GM21717 (cell line): ENCODE measurements around the gene MRGPRD.
"Not testable (repeated sequence)": the region's sequence is repeated elsewhere in the genome, so short reads cannot be mapped to it uniquely, and the experiment has no call there.

Source experiments
- ATAC-seq: cut with Tn5 transposase; IDR thresholded peaks from one replicate; pipeline ENCODE4 v1.9.1; 2021; ENCODE audit warnings: mild to moderate bottlenecking, moderate library complexity; ENCODE audit not compliant: unreplicated experiment

MRGPRD gene

DNA sequence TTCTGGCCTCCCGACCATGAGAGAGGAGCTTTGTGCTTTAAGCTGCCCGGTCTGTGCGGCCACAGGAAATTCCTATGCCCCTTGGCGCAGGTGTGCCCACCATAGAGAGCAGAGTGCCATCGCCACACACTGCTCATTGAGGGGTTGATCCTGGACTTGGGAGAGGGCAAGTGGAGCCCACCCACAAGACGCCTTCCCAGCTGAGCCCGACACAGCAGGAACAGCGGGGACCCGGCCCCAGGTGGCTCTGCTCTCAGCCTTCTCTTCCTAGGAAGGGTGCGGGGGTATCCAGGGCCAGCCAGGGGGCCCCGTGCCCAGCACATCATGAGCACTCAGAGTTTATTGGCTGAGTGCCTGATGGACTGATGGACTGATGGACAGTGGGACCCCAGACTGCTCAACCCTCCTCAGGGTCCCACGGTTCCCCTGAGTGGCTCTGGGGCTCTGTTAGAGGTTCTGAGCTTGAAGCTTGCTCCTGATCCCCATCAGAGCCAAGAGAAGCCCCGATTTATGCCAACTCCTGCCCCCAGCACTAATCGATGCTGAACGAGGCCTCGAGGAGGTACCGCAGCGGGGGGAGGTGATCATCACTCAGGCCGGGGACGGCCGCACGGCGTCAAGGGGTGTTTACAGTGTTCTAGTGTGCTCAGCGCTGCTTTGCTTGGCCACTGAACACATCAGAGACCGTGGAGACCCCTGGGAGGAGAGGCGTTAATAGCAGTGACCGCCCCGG, 13.5 kb upstream of the MRGPRD start:
- ATAC-seq = no peak

DNA sequence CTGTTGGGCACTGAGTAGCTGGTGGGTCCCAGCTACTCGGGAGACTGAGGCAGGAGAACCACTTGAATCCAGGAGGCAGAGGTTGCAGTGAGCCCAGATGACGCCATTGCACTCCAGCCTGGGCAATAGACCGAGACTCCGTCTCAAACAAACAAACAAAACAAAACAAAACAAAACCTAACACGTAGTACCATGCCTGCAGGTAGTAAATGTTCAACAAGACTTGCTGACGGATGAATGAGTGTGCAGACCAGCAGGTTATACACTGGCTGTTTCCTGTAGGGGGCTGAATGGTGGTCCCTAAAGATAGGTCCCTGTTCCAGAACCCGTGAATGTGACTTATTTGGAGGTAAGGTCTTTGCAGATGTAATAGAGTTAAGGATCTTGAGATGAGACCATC, 12.8 kb upstream of the MRGPRD start:
- no peak for ATAC-seq

DNA sequence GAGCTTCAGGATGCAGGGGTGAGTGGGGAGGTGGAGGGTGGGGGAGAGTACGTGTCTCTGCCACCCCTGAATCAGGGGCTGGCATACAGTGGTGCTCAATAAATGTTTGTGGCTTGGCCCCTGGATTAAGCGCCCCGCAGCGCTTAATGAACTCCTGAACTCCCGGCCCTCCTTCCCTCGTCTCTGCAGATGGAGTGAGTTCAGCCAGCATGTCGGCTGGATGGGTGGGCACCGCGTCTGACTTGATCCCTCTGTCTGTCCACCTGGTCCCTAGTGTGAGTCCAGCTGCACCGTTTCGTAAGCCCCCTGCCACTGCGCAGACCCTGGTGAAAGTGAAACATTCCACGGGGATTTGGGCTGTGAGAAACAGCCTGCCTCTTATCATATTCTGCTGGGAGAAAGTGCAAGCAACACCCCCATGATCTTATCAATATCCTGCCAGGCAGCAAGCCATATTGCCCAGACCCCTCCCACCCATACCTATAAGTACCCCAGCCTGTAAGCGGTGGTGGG, 12.0 kb upstream of the MRGPRD start:
- no peak for ATAC-seq

DNA sequence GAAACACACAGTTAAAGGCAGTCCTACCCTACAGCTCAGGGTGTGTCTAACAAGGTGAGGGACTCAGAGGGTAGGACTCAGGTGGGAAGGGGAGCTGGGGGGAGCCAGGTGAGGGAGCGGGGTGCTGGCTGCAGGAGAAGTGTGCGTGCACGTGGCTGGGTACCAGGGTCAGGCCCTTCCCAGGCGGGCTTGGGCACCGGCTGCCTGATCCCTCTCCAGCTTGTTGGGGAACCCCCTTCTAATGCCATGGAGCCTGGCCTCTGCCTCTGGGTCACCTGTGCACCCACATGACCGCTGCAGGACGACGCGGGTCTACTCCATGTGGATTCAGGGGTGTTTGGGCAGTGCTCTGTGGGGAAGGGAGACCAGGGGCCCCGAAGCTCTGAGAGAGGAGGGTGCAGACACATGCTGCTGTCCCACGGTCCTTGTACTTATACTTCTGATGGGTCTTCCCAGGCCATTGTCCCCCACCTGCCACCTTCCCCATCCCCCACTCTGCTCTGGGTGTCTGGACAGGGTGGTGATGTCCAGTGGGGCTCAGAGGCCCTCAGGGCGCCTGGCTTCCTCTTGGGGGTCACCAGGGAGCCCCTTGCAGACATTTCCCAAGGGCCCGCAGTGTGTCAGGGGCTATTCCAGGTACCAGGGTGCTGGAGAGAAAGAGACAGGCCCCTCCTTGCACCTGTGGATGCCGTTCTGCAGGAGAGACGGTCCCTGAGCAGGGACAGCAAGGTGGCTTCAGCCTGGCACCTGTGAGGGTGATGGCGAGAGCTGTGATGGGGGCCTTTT, 10.4 kb upstream of the MRGPRD start:
- no peak for ATAC-seq

DNA sequence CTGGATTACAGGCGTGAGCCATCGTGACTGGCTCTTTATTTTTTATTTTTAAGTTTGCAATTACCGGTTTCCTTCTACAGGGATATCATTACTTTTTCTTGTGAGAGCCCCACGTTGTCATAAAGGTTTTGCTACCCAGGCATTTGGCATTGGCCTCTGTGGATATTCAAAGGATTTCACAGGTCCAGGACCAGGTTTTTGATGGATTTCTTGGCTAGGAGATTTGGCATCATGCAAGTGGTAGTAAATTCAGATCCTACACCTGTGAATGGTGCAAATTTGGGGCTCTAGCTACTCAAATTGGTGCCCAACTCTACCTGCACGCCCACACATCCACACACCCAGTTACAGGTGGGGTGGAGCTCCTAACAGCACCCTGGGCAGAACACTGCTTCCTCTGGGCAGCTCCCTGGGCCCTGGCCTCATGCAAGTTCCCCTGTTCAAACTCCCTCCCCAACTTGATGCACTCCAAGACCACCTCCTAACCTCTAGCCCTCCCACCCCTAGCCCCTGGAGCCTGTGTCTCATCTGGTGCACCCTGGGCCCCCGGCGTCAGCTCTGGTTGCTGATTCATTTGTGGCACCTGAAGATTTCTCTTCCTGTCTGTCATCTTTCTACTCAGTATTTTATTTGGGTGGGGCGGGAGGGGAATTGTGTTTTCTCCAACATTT, 9.3 kb upstream of the MRGPRD start:
- no peak for ATAC-seq

DNA sequence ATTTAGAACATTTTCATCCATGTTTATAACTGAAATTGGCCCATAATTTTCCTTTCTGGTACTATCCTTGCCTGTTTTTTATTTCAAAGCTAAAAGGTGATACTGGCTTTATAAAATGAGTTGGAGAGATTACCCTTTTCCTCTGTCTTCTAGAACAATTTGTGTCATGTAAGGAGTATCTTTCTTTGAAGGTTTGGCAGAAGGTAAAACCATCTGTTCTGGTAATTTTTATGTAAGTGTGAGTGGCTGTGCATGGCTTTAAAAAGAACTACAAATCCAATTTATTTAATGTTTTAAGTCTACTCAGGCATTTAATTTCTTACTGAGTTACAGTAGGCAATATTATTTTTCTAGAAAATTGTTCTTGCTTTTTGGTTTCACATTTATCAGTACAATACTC, 7.7 kb upstream of the MRGPRD start:
- no peak for ATAC-seq

DNA sequence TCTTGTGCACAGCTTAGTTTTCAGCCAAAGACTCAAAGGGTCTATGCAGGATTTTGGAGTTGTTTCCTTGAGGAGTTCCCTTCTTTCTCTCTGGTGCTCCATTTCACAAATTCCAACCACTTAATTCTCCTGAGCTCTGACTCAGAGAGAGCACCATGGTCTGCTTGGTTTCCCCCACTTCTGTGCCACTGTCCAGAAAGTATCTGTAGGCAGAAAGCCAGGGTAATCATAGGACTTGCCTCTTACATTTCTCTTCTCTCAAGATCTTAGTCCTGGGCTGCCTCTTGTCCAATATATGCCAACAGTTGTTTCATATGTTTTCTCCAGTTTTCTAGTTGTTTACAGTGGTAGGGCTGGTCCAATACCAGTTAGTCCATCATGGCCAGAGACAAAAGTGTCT, 6.4 kb upstream of the MRGPRD start:
- no peak for ATAC-seq

DNA sequence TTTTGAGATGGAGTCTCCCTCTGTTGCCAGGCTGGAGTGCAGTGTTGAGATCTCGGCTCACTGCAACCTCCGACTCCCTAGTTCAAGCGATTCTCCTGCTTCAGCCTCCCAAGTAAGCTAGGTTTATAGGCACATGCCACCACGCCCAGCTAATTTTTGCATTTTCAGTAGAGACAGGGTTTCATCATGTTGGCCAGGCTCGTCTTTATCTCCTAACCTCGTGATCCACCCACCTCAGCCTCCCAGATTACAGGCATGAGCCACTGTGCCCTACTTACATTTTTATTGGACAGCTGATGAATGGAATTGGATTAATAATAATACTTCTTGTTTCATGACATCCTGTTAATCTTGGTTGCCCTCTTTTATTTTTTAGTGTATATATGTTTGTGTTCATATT, 3.0 kb upstream of the MRGPRD start:
- ATAC-seq = no peak

DNA sequence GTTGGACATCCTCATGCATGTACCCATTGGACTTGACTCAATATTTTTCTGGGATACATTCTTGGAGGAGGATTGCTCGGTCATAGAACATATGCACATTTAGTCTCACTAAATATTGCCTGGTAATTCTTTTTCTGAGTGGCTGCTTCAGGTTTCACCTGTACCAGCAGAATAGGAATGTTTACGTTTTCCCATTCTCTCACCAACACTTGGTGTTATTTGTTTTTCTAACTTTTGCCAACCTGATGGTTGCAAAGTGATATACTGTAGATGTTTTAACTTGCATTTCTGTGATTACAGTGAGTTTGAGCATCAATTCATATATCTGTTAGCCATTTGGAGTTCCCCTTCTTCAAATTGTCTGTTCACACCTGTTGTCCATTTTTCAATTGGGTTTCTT, 1.3 kb upstream of the MRGPRD start:
- no peak for ATAC-seq

DNA sequence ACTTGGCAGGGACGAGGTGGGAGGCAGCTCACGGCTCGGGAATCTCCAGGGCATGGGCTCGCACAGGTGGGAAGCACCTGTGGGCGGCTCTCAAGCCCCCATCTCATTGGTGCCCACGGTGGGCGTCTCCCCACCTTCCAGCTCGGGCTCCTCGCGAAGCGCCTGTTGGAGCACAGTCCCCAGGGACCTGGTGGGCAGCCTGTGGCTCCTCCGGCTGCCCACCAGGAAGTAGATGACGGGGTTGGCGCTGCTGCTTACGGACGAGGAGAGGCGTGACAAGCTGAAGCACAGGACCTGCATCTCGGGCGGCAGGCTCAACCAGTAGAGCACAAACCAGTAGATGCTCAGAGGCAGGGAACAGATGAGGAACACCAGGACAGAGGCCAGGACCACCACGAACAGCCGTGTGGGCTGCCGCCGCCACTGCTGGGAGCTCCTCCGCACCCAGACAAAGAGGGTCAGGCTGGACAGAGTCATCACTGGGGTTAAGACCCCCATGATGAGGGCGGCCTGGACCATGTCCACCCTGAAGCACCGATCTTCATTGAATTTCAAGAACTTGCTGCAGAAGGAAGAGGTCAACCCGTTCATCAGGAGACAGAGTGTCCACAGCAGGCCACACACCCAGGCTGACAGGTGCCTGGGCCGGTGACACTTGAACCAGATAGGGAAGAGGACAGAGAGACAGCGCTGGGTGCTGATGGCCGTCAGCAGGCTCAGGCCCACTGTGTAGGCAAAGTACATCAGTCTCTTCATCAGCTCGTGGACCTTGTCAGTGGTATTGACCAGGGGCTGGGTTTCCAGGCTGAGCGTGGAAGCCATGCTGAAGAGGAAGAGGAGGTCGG, 633 bp downstream of the MRGPRD start:
- no peak for ATAC-seq

DNA sequence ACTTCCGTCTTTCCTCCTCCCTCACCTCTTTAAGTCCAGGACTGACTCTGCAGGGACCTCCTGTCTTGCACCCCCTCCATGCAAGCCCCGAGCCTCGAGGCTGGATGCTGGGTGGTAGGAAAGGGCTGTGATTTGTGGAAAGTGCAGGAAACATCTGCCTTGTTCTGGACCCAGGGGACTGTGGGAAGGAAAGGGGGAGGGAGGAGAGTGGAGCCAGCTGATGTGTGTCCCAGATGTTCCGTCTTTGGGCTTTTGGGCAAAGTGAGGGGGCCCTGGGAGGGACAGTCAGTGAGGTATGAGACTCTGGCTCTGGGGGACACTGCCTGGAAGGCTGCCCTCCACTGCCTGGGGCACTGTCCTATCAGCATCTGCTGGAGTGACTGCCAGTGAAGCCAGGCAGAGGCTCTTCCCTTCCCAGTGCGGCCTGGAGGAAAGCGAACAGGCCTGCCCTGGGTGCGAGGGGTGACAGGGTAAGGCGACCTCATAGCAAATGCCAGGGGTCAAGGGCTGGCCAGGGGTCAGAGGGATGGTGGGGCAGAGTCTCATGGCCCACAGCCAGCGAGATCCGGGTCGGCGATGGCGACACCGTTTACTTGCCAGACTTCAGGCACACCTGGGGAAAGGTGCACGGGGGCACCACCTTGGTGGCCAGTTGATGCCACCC, 1.7 kb downstream of the MRGPRD start:
- ATAC-seq = no peak

DNA sequence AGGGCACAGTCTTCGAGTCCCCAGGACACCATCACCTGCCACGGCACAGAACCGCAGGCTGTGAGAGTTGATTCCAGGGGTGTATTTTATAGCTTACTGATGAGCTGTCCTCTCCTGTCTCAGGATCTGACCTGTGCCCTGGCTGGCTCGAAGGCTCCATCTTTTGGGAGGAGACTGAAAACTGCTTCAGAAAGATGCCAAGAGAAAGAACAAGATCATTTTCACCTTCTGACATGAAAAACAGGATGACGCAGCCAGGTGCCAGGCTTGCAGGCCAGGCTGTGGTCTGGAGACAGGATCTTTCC, 2.2 kb downstream of the MRGPRD start:
- ATAC-seq = no peak

DNA sequence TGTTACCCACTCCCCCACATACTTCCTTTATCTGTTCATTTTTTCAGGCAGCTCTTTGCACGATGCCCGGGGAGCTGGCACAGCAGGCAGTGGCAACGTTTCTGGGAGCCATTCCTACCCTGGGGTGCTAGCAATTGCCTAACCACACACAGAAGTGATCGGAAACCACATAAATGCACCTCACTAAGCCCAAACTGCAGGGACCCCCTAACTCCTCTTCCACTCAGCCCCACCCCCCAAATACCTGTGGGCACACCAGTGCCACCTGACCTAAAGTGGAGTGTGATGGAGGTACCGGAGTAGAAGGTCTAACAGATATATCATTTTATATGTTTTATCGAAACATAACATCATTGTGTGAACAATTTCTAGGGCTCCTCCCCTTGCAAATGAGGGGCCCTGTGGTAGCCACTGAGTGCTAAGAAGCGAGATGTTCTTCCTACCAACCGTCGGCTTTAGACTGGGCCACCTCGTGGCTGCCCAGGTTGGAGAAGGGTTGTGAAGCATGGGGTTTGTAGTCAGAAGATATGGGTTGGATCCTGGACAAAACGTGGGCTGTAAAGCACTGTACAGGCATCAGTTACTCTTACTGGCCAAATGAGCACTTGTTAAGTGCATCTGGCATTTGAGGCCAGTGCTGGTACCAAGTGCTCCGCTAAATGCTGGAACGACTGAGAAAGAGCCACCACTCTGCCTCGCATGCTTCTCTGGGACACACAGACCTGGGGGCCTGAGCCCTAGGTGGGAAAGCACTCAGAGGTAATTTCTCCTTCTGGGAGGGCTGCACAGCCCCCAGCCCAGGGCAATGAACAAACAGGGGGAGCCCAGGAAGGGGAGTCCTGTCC, 2.8 kb downstream of the MRGPRD start:
- ATAC-seq = no peak

DNA sequence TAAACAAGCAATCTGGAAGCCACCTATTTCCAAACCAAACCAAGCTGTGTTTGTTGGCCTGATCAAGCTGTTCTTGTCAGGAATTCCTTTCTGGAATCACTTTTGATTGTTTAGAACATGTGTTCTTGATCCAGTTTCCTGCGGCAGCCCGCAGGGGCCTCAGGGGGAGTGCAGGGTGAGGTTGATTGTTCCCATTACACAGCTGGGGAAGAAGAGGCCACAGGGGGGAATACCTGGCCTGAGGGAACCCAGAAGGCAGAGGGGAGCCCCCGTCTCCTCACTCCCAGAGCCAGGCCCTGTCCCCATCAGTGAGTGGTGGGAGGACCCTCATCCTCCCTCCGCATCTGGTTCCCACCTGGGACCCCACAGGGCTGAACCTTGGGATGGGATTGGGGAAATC, 4.2 kb downstream of the MRGPRD start:
- no peak for ATAC-seq

DNA sequence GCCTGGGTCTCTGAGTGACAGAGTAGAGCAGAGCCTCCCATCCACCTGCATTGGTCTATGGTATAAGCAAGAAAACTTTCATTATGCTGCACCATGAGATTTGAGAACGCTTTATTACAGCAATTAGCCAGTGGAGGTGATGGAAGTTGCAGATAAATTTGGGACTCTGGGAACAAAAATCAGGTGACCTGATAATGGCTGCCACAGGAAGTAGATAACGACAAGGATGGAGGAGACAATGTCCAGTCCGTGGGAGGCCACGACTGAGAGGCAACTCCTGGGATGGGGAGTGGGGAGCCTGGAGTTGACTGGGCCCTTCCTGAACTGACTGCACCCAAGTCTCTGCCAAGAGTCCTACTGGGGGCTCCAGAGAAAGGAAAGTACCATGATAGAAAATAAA, 4.7 kb downstream of the MRGPRD start:
- ATAC-seq = no peak

DNA sequence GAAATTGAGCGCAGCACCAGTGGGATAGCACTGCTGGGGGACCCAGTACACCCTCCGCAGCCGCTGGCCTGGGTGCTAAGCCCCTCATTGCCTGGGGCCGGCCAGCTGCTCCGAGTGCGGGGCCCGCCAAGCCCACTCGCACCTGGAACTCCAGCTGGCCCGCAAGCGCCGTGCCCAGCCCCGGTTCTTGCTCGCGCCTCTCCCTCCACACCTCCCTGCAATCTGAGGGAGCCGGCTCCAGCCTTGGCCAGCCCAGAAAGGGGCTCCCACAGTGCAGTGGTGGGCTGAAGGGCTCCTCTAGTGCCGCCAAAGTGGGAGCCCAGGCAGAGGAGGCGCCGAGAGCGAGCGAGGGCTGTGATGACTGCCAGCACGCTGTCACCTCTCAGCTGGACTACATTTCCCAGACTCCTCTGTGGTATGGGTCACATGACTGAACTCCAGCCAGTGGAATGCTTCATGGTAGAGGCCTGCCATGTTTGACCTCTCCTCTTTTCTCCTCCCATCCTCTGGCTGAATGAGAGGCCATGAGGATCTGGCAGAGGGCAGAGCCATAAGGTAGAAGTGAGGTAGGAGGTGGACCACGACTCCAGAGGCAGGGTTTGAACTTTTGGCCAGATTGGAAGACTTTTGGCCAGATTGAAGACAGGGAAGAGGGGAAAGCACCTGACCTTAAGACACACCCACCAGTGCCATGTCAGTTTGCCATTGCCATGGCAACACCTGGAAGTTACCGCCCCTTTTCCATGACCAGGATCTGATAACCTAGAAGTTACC, 6.2 kb downstream of the MRGPRD start:
- ATAC-seq = no peak

DNA sequence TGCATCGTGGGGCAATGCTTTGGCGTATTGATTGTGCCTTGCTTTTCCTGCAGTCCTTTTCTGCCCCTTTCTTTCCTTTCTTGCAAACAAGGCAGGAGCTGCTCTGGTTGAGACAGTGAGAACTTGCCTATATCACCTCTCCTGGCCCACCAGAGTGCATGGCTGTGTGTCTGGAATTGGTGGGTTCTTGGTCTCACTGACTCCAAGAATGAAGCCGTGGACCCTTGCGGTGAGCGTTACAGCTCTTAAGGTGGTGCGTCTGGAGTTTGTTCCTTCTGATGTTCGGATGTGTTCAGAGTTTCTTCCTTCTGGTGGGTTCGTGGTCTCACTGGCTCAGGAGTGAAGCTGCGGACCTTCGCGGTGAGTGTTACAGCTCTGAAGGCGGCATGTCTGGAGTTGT, 7.1 kb downstream of the MRGPRD start:
- ATAC-seq = not testable (repeated sequence)

DNA sequence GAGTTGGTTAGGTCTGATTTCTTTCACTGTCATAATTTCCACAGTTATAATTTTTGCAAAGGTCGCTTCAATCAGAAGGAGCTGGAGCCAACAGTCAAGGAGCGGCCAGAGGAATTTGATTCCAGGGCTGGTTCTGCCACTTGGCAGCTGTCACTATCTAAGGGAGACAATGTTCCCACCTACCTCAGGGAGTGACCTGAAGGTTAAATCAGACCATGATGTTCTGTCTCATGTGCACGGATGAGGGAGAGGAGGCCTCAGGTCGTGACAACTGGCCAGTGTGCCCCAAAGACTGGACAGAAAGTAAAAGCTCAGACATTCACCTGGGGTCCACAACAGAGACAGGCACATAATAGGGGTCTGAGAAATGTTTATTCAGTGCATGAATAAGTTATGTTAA, 7.6 kb downstream of the MRGPRD start:
- ATAC-seq = no peak
